GM19397 (cell line): ENCODE data around the gene BEST1.

Experiments
- ATAC-seq: cut with Tn5 transposase; IDR thresholded peaks from one replicate; pipeline ENCODE4 v1.9.1; 2021; ENCODE audit warnings: mild to moderate bottlenecking, moderate library complexity; ENCODE audit not compliant: unreplicated experiment

The BEST1 gene

GRCh38 chr11:61914471-61915171 is 35.5 kb upstream of the BEST1 start:
- no peak for ATAC-seq

- no peak for ATAC-seq
Observed at GRCh38 chr11:61916737-61917333, 33.3 kb upstream of the BEST1 start.

- no peak for ATAC-seq
Observed at GRCh38 chr11:61917334-61918109, 32.6 kb upstream of the BEST1 start, which contains the start of gene RAB3IL1. Gene RAB3IL1 (minus strand): TSS chr11:61917566. CDS start chr11:61917367, 199 bp downstream.

- ATAC-seq, result no peak
Observed at GRCh38 chr11:61918251-61918937, 31.8 kb upstream of the BEST1 start.

GRCh38 chr11:61918938-61919704 is 31.0 kb upstream of the BEST1 start:
- no peak for ATAC-seq

GRCh38 chr11:61919705-61920631 is 30.2 kb upstream of the BEST1 start:
- no peak for ATAC-seq

GRCh38 chr11:61921446-61921845 is 28.7 kb upstream of the BEST1 start:
- ATAC-seq, result no peak

- no peak for ATAC-seq
Observed at GRCh38 chr11:61922539-61922938, 27.6 kb upstream of the BEST1 start.

- no peak for ATAC-seq
Observed at GRCh38 chr11:61923166-61924063, 26.7 kb upstream of the BEST1 start.

- no peak for ATAC-seq
Observed at GRCh38 chr11:61924064-61924455, 26.1 kb upstream of the BEST1 start.

- ATAC-seq, result no peak
Observed at GRCh38 chr11:61925736-61926135, 24.4 kb upstream of the BEST1 start.

- no peak for ATAC-seq
Observed at GRCh38 chr11:61926235-61926634, 23.9 kb upstream of the BEST1 start.

- no peak for ATAC-seq
Observed at GRCh38 chr11:61927501-61927900, 22.6 kb upstream of the BEST1 start.

GRCh38 chr11:61928606-61929005 is 21.5 kb upstream of the BEST1 start:
- no peak for ATAC-seq

- ATAC-seq, result no peak
Observed at GRCh38 chr11:61930933-61931332, 19.2 kb upstream of the BEST1 start.

GRCh38 chr11:61935861-61936260 is 14.3 kb upstream of the BEST1 start:
- ATAC-seq, result no peak

GRCh38 chr11:61940466-61940865 is 9.7 kb upstream of the BEST1 start:
- no peak for ATAC-seq

- ATAC-seq, result no peak
Observed at GRCh38 chr11:61945191-61945590, 5.0 kb upstream of the BEST1 start.
